Endothelial cell of umbilical vein (primary cell): ENCODE results near the gene RASSF5.

ENCODE experiments used
- EZH2 ChIP-seq: IDR thresholded peaks from 2 replicates; pipeline ENCODE4 v1.6.1; 2012; ENCODE audit warnings: borderline replicate concordance, low read depth, mild to moderate bottlenecking, moderate library complexity, low read length, inconsistent platforms; ENCODE audit not compliant: severe bottlenecking
- FOS ChIP-seq: IDR thresholded peaks from 2 replicates; pipeline ENCODE4 v1.6.1; 2011; ENCODE audit warnings: mild to moderate bottlenecking, low read length, moderate library complexity, borderline replicate concordance; ENCODE audit not compliant: insufficient read depth
- JUN ChIP-seq: IDR thresholded peaks from 2 replicates; pipeline ENCODE4 v1.6.1; 2011; ENCODE audit warnings: borderline replicate concordance, low read depth; ENCODE audit not compliant: insufficient read length, insufficient read depth
- MYC ChIP-seq: IDR thresholded peaks from one replicate; pipeline ENCODE4 v1.6.1; 2011; ENCODE audit warnings: mild to moderate bottlenecking, low read depth, low read length
- POLR2A ChIP-seq: IDR thresholded peaks from 2 replicates; pipeline ENCODE4 v1.6.1; 2012; ENCODE audit warnings: low read depth, mild to moderate bottlenecking, control low read depth, low read length
- POLR2AphosphoS5 ChIP-seq: IDR thresholded peaks from 2 replicates; pipeline ENCODE4 v1.6.1; 2012; ENCODE audit warnings: low read depth, mild to moderate bottlenecking, control low read depth, low read length, moderate library complexity; ENCODE audit not compliant: insufficient read depth
- TF ChIP-seq, protein P1 (sequence below): IDR thresholded peaks from 2 replicates; pipeline ENCODE4 v1.6.1; 2011; ENCODE audit not compliant: insufficient read depth, insufficient read length
- TF ChIP-seq, protein P2 (sequence below), 2 donors: IDR thresholded peaks; 1 replicate in 1 of 2; 2 replicates in 1 of 2; pipeline ENCODE4 v1.5.1; 2011; ENCODE audit warnings: low read length in 2 of 2, mild to moderate bottlenecking in 2 of 2, moderate library complexity in 2 of 2, control low read depth in 1 of 2, inconsistent platforms in 1 of 2, low read depth in 1 of 2; ENCODE audit not compliant: insufficient read depth in 1 of 2; ENCODE audit errors: extremely low read depth in 1 of 2

DNA sequence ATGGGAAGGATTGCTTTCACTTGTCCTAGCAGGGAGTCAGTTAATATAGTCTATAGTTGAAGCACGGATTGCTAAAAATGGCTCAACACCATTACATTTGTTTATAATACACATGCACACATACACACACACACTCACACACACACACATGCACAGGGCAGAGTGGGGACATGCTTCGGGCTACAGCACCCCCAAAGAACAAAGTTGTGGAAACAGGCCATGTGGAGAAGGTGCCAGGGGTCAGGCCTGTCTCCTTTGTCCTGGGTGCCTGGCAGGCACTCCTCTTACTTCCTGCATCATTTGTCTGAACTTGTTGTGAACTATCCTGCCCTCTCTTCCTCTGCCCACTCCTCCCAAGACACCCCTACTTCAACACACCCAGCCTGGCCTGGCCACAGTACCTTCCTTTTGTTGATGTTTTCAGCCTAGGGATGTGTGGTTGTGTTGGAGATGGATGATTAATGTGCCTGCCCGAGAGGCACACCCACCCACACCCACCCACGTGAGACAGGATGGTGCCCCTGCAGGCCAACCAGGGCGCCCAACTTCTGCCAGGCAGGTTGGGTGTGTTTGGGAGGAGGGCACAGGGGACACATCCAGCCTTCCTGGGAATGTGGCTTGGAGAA, 17.5 kb downstream of the RASSF5 start:
- TF ChIP-seq POLR2AphosphoS5 (no peak), EZH2 (no peak), POLR2A (no peak), FOS (no peak), JUN (no peak), MYC (no peak)
- TF ChIP-seq, protein P1, sequence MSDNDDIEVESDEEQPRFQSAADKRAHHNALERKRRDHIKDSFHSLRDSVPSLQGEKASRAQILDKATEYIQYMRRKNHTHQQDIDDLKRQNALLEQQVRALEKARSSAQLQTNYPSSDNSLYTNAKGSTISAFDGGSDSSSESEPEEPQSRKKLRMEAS: no peak
- TF ChIP-seq, protein P2, sequence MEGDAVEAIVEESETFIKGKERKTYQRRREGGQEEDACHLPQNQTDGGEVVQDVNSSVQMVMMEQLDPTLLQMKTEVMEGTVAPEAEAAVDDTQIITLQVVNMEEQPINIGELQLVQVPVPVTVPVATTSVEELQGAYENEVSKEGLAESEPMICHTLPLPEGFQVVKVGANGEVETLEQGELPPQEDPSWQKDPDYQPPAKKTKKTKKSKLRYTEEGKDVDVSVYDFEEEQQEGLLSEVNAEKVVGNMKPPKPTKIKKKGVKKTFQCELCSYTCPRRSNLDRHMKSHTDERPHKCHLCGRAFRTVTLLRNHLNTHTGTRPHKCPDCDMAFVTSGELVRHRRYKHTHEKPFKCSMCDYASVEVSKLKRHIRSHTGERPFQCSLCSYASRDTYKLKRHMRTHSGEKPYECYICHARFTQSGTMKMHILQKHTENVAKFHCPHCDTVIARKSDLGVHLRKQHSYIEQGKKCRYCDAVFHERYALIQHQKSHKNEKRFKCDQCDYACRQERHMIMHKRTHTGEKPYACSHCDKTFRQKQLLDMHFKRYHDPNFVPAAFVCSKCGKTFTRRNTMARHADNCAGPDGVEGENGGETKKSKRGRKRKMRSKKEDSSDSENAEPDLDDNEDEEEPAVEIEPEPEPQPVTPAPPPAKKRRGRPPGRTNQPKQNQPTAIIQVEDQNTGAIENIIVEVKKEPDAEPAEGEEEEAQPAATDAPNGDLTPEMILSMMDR (IDR thresholded peaks at IDR 0.05; ENCODE audit: extremely low read depth in 1 of 2, insufficient read depth in 1 of 2, low read depth in 1 of 2, low read length in 2 of 2): no peak
